ENCODE data around the gene ANO9. TPM values are rescaled to one million over a fixed set of nuclear protein-coding genes. Genes with fewer than 3 reads are reported as not detected.
A peak's percentile ranks its signal among the peaks of the same experiment; 100 is the strongest.

Gene ANO9
- total RNA-seq, 1 donor from 2014 or later = 0.07 TPM

DNA sequence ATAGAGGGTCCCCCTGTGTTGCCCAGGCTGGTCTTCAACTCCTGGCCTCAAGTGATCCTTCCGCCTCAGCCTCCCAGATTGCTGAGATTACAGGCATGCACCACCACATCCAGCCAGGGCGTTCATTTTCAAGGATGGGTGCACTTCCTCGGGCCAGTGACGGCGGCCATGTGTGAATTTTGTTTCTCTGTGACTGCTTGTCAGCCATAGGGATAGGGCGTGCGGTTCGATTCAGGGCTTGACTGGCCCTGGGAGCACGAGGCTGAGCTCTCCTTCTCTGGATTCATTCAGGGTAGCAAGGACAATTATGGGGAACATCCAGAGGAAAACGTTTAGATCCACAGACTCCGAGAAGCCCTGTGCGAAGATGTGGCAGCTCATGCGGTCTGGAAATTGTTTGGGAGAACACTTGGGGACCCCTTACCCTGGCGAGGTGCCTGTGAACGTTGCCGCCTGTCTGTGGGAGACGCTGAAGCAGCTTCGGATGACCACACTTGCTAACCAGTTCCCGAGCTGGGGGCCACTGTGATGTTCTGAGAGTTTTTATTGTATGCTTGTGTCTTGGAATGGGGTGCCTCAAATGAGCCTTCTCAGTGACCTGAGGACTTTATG lies 11.2 kb upstream of the ANO9 start:
- no peak for DNase-seq (ENCODE audit: low read depth, low spot score)

DNA sequence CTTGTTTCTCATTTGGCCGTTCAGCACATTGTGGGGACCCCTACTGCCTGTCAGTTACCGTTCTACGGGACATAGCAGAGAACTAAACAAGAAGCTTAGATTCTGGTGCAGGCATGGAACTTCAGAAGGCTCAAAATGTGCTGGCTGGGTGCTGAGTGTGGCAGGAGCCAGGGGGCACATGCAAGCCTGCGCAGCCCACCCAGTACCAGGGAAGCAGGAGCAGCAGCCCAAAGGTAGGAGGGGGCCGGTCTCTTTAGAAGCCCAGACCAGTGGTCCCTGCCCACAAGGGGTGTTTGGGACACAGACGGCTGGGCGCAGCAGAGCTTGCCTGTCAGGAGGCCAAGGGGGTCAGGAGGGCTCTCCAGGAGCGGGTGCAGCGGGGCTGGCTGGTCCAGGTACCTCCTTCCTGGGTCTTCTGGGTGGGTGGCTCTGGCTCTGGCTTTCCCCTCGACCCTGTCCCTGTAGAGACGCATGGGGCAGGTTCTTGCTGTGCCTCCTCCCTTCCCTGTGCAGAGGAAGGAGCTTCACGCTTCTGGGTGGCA lies 10.5 kb upstream of the ANO9 start:
- DNase-seq (ENCODE audit: low read depth, low spot score) = no peak

DNA sequence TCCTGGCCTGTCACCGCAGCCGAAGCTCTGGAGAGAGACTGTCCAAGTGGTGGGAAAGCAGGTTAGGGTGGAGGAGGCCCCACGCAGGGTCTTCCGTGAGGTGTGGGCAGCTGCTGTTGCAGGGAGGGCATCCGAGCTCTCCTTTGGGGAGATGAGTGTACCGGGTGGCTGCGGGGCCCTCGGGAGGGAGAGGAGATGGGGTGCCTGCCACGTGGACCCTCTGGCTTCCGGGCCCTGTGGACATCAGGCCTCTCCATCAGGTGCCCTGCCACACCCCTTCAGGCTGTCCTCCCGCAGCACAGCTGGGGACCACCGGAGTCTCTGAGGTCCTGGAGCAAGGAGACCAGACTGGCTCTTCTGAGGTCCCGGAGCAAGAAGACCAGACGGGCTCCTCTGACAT lies 9.9 kb upstream of the ANO9 start:
- DNase-seq (ENCODE audit: low read depth, low spot score) = no peak

DNA sequence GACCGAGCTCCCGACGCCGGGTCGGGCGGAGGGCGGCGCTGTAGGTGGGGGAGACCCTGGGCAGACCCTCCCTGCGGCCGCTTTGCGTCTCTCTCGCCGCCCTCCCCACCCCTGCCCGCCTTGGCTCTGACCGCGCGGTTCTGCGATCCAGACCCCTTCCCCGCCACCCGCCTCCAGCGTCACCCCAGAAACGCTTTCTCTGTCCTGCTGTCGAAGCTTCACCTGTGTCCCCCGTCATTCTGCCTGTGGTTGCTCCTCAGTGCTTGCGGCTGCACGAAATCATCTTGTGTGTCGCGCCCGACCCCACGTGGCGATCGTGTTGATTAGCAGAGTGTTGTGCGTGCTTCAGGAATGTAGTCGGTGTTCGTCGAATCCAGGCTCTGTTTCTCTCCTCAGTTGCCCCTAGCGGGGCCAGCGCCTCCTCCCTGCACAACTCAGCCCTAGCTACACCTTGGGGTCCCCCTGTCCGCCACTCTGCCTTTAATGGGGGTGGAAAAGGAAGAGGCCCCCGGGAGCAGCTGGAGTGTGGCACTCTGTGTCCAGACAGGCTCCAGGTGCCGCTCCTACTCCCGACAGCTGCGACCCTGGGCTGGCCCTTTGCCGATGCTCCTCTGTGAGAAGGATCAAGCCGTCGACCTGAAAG lies 9.1 kb upstream of the ANO9 start:
- DNase-seq (ENCODE audit: low read depth, low spot score) = peak; percentile 46

DNA sequence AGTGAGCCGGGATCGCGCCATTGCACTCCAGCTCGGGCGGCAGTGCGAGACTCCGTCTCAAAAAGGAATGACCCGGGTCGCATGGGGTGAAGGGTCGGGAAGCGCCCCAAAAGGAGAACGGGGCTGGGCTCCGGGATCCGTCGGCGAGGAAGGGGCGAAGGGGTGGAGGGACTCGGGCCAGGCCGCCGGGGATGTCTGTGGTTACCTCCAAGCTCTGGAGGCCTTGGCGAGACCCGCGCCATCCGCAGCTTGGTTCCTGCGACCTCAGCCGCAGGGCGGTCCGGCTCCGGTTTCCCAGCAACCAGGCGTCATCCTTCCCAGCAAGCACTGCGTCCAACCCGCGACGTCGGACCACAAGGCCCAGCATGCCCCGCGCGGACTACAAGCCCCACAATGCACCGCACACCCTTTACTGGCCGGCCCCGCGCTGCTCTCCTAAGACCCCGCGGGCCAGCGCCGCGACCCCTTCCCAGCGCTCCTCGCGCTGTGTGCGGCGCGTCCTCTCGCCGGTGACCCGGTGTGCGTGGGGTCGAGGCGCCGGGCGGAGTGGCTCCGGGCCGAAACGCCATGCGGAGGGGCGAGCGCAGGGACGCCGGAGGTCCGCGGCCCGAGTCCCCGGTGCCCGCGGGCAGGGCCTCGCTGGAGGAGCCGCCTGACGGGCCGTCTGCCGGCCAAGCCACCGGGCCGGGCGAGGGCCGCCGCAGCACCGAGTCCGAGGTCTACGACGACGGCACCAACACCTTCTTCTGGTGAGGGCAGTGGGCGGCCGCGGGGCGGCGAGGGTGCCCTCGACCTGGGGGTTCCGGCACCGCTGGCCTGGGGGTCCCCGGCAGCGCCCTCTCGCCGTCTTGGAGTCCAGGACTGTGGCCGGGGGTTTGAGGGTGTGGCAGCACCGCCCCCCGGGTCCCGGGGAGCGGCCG lies 8.3 kb upstream of the ANO9 start, which contains the start of gene PTDSS2:
Gene PTDSS2, plus strand, starts transcription at position 391 of the 920 bp plus-strand sequence. Its CDS starts 177 bp downstream, at position 568.
- peak; percentile 86 for DNase-seq (ENCODE audit: low read depth, low spot score)

DNA sequence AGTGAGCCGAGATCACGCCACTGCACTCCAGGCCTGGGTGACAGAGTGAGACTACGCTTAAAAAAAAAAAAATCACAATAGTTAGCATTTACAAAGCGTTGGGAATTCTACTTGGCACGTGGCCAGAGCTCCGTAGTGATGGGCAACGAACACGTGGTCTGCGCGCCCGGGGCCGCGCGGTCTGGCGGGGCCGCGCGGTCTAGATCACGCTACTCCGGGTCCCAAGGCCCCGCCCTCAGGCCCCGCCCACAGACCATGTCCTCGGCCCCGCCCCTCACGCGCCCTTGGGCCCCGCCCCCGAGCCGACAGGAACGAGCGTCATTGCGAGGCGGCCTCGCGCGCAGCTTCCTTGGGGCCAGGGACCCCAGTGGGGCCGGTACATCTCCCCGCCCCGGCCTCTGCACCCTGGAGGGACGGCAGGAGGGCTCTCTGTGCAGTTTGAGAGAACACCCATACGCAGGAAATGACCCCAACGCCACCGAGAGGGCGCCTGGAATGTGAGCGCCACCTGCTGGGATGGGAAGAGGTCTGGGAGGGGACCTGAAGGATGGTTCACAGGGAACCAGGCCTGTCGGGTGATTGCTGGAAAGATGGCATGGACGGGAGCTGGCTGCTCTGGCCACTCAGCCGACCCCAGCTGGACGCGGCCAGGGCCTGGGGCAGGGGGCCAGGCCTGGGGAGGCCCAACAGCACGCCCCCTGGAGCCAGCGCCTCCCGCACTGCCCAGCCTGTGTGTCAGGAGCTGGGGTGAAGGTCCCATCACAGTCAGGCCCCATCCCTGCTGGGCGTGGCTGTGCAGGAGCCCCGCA lies 6.3 kb upstream of the ANO9 start:
- DNase-seq (ENCODE audit: low read depth, low spot score) = peak; percentile 79

DNA sequence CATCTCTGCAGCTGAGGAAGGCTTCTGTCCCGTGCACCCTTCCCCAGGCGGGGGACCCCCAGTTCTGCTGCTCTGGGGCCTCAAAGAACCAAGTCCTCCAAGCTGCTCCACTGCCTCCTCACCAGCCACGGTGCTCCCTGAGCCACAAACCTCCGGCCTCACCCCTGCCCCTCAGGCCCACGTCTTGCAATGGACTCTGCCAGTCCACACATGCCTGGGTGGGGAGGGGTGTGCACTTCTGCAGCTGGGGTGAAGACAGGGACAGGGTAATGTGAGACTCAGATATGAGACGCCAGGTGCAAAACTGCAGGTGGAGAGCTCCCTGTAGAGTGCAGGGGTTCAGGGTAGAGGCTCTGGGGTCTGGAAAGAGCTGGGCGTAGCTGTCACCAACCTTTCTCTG lies 5.1 kb upstream of the ANO9 start:
- DNase-seq (ENCODE audit: low read depth, low spot score) = no peak

DNA sequence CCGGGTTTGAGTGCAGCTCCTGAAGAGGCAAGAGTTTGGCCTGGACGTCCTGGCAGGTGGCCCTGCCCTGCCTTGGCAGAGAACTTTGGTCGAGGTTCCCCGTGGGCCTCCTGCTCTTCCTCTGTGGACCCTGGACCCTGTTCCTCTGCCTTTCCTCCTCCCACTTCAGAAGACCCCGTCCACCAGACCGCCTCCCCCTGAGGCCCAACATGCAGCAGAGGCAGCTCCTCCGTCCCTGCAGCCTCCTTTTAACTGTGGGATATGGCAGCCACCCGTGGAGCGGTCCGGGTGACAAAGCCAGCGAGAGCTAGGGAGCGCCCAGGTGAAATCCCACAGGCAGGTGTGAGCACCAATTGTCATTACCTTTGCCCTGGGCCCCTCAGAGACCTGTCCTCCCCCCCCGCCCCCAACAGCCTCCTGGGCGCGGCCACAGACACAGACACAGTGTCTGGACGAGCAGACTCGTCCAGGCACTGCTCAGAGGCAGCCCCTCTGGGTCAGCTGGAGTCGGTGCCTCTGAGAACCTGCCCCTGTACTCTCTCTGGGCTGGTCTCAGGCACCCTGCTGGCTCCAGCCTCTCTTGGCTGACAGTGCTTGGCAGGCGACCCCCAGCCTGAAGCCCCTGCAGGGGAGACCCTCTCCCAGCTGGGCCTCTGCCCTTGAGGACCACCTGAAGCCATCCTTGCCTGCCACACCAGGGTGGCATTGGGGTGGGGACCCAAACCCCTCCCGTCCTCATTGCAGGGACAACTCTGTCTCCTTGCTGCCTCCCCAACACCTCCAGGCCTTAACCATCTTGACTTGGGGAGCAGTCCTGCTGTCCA lies 4.2 kb upstream of the ANO9 start:
- DNase-seq (ENCODE audit: low read depth, low spot score) = no peak

DNA sequence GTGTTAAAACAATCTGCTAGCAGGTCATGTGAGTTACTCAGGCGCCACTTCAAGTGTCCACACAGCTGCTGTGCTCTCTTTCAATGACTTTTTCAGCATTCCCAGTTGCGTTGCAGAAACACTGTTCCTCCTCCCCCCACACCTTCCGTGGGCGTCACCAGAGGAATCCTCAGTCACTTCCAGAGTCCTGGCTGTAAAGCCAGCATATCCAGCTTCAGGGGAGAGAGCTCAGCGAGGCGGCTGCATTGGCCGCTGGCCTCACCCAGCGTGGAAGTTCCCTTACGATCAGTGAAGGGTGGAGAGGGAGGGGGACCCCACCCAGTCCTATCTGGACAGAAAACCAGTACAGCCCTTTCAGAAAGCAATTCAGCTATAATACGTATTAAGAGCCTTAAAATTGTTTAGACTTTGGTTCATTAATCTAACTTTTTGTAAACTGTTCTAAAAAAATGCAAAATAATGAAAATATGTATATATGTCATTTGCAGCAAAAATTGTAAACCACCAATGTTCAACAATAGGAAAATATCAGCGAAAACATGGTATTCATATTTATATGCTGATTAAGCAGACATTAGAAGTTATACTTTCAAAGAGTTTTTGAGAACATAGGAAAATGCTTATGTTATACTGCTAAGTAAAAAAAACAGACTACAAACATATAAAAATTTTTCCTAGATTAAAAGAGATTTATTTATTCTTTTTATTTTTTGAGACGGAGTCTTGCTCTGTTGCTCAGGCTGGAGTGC lies 2.8 kb upstream of the ANO9 start:
- no peak for DNase-seq (ENCODE audit: low read depth, low spot score)

DNA sequence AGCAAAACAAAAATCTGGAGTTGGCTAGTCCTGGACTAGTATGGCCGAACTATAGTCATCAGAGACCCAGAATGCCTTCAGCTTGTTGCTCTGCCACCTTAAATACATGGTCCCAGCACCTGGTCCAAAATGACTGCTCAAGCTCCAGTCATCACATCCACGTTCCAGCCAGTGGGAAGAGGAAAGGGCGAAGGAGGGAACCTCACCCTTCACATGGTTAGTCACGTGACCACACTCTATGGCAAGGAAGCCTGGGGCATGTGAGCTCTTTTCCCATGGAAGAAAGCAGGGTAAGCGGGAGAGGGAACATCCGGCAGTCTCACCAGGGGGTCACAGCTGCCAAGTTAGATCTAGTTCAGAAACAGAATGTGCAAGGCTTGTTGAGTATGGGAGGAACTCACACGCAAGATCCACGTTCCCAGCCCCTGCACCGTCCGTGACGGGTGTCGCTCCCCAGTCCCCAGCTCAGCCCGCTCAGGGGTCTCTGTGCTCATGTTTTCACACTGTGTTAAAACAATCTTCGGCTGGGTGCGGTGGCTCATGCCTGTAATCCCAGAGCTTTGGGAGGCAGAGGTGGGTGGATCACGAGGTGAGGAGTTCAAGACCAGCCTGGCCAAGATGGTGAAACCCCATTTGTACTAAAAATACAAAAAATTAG lies 1.9 kb upstream of the ANO9 start:
- DNase-seq (ENCODE audit: low read depth, low spot score) = no peak

DNA sequence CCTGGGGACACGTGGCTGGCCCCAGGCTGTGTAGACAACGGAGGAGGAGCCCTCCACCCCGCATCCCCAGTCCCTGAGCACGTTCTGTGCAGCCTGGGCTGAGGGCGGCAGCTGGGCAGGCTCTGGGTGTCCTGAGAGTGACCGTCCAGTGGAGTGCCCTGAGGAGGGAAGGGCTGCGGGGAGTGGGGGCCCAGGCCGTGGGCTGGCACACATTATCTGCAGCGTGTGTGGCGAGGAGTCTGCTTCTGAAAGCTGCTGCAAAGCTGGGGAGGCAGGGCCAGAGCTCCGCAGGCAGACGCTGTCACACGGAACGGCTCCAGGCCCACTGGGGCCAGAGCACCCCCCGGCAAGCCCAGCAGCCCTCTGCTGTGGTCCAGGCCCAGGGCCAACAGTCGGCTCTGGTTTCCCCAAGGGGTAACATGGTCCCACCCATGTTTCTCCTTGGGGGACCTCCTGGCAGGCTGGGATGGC lies 835 bp upstream of the ANO9 start:
- DNase-seq (ENCODE audit: low read depth, low spot score) = no peak

DNA sequence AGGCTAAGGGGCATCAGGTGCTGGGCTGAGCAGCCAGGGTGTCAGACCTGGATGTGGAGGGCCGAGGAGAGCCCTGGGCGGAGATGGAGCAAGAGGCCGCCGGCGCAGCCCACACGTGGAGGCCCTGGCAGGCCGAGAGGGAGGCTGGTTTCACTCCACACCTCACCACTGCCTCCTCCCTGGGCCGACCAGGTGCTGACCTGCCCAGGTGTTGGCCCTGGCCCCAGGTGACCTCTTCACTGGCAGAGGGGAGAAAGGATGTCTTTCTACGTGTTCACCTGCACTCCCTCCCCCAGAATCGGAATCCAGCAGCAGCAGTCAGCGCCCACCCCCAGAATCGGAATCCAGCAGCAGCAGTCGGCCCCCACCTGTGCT lies 781 bp downstream of the ANO9 start:
- no peak for DNase-seq (ENCODE audit: low read depth, low spot score)

DNA sequence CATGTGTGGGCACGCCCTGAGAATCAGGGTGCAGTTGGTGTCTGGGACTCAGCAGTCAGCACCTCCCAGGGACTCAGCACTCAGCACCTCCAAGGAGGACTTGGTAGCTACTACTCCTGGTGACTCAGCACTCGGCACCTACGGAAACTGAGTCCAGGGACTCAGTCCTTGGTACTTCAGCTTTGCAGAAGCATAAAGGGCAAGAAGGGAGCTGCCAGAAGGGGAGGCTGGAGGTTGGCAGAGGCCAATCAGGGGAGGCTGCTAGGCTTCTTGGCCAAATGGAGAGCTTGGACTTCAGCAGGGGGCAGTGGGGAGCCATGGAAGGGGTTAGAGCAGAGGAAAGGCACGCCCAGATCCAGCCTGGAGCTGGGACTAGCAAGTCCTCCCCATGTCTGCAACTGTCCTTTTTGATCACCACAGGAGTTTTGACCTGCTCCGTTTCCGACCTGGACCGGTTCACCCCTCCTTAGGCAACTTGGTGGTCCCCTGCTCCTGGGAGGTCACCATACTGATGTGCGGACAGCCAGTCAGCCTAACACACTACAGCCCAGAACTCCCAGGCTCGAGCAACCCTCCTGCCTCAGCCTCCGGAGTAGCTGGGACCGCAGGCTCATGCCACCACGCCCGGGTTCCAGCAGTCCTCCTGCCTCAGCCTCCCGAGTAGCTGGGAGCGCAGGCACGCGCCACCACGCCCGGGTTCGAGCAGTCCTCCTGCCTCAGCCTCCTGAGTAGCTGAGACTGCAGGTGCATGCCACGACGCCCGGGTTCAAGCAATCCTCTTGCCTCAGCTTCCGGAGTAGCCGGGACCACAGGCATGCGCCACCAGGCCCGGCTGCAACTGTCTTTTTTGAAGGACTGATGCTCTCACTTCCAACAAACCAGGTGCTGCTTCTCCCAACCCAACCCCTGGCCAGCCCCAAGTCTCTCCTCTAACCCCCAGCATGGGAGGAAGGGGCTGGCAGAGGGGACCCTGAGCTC lies 1.5 kb downstream of the ANO9 start:
- no peak for DNase-seq (ENCODE audit: low read depth, low spot score)

DNA sequence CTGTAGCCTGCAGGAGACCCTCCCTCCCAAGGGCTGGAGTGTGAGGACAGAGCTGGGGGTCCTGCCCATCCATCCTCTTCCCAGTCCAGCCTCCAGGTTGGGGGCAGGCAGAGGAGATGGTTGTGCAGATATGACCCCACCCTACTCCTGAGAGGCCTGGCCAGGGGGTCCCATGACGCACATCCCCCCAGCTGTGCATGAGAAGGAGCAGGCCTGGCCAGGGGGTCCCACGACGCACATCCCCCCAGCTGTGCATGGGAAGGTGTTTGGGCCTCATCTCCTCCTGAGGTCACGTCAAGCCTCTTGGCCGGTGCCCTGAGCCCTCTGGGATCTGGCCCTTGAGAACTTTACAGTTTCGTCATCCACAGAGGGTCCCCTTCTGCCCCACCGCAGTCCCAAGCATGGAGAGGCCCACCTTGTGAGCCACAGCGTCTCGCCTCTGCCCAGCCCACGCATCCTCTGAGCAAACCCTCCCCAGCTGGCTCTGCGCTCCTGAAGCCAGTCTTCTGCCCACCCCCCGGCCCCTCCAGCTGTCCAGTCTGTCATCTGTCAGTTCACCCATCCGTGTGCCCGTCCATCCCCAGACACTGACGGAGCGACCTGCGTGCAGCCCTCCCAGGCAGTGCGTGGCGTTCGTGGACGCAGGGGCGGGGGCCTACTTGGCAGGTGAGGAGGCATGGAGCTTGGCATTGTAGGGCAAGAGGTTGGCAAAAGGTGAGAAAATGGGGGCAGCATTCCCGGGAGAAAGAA lies 2.3 kb downstream of the ANO9 start:
- no peak for DNase-seq (ENCODE audit: low read depth, low spot score)

DNA sequence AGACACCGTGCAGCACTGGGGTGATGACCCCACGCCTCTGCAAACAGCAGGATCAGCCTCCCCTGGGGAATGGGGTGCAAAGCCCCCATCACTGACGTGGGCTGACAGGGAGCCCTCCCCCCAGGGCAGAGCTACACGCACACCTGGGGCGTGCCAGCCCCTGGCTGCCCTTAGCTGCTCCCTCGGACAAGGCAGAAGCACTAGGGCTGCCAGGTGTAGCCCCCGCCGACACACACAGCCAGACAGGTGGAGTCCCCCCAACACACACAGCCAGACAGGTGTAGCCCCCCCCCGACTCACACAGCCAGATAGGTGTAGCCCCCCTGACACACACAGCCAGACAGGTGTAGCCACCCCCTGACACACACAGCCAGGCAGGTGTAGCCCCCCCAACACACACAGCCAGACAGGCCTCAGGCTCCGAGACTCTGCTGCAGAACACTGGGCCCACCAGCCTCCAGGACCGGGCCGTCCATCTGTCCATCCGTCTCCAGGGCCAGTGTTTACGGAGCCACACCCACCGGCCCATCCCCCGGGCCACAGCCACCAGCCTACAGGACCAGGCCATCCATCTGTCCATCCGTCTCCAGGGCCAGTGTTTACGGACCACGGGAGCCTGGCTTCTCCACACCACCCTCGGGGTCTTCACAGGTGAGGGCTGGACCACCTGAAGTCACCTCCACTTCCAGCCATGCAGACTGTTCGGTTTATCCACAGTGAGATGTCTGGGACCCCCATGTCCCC lies 3.5 kb downstream of the ANO9 start:
- no peak for DNase-seq (ENCODE audit: low read depth, low spot score)

DNA sequence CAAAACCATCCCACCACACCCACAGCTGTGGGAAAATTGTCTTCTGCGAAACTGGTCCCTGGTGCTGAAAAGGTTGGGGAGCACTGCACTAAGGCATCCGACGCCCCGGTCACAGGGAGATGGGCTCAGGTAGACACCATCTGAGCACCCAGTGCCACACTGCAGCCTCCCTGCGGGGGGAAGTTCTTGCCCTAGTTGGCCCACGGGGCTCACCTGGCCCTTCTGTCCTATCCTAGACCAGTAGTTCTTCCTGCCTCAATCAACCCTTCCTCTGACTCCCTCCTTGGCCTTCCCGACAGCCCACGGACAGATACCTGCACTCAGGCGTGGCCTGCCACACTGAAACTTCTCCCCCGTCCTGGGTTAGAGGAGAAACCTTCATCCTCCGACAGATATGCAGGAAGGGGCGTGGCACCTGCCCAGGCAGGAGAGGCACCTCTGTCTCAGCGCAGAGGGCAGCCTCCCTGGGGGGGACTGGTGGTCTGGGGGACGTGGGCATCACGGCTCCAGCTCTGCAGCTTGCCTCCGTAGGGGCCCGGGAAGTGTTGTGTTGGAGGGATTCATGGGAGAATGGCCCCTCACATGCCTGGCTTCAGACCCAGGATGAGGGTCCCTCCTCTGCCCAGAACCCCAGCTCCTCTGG lies 4.5 kb downstream of the ANO9 start:
- no peak for DNase-seq (ENCODE audit: low read depth, low spot score)
